Lower lobe of right lung (tissue), 2 donors: Measurements from ENCODE around the gene TLL1. TPM values are rescaled to one million over a fixed set of nuclear protein-coding genes. Genes with fewer than 3 reads are reported as not detected.

Experiments
- ATAC-seq, 2 donors: fragments of 200-7000 bp; cut with Tn5 transposase; one replicate each; pipeline ENCODE4 v1.9.1; 2020 to 2022; ENCODE audit warnings: mild to moderate bottlenecking in 2 of 2, moderate library complexity in 2 of 2
- DNase-seq: peaks from one replicate; pipeline ENCODE4 v3.0.0-alpha.2; 2020
- H3K27ac ChIP-seq: fragments of 200-600 bp; one replicate; pipeline ENCODE4 v1.8.0; 2022
- H3K27me3 ChIP-seq: fragments of 200-600 bp; one replicate; pipeline ENCODE4 v1.8.0; 2022; ENCODE audit warnings: low read depth
- H3K36me3 ChIP-seq: fragments of 200-600 bp; one replicate; pipeline ENCODE4 v1.8.0; 2022; ENCODE audit warnings: mild to moderate bottlenecking
- H3K4me1 ChIP-seq: fragments of 200-600 bp; one replicate; pipeline ENCODE4 v1.8.0; 2022
- H3K4me3 ChIP-seq: fragments of 200-600 bp; one replicate; pipeline ENCODE4 v1.8.0; 2022; ENCODE audit warnings: mild to moderate bottlenecking
- H3K9me3 ChIP-seq: fragments of 200-600 bp; one replicate; pipeline ENCODE4 v1.8.0; 2022
- intact Hi-C: fragments of 100-400 bp; cut with DNase I; formaldehyde crosslinking; loops from one replicate; pipeline ENCODE4 v1.11.0; 2022
- total RNA-seq: library from RNA; stranded (reverse); fragmentation: NEBNext Ultra II Directional; extraction: Animal tissue kit (Norgen Biotek cat#: 25700); gene quantifications from one replicate; pipeline ENCODE4 v1.2.1, GENCODE V29; 2021
- TF ChIP-seq, protein P1 (sequence below): fragments of 200-600 bp; IDR thresholded peaks from one replicate; pipeline ENCODE4 v1.8.0; 2022; ENCODE audit warnings: antibody characterized with exemption, mild to moderate bottlenecking
- donor health status: DM: no; HTN: yes; CAD: no; lungs with severe emphysema.

Gene TLL1
- total RNA-seq, 1 donor from 2014 or later, result 4.7 TPM

DNA sequence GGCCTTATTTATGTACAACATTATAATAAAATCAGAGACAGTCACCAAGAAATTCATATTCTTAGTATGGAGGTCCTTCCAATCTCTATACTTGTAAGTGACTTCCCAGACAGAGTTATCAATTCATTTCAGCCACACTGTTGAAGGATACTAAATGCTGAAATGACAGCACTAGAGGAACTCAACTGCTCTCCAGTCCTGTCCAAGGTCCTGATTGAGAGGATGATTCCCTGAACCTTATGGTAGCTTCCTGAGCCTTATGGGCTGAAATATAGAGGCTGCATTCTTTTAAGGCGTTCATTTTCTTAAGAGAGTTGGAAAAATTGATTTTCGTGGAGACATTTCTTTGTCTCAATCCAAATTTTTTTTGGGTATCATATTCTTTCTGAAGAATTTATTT is 205.9 kb downstream of the TLL1 start:
- Histone ChIP-seq H3K27me3 (no peaks in the 10 kb centered on the region), H3K27ac (no peak overlapping the region), H3K4me3 (no peak overlapping the region), H3K4me1 (no peaks in the 10 kb centered on the region), H3K36me3 (no peaks in the 10 kb centered on the region), H3K9me3 (no peaks in the 10 kb centered on the region)
- TF ChIP-seq, protein P1, sequence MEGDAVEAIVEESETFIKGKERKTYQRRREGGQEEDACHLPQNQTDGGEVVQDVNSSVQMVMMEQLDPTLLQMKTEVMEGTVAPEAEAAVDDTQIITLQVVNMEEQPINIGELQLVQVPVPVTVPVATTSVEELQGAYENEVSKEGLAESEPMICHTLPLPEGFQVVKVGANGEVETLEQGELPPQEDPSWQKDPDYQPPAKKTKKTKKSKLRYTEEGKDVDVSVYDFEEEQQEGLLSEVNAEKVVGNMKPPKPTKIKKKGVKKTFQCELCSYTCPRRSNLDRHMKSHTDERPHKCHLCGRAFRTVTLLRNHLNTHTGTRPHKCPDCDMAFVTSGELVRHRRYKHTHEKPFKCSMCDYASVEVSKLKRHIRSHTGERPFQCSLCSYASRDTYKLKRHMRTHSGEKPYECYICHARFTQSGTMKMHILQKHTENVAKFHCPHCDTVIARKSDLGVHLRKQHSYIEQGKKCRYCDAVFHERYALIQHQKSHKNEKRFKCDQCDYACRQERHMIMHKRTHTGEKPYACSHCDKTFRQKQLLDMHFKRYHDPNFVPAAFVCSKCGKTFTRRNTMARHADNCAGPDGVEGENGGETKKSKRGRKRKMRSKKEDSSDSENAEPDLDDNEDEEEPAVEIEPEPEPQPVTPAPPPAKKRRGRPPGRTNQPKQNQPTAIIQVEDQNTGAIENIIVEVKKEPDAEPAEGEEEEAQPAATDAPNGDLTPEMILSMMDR, result no peak
- intact Hi-C loops, result no loop called here
- DNase-seq, result no peak
- no peak for ATAC-seq

DNA sequence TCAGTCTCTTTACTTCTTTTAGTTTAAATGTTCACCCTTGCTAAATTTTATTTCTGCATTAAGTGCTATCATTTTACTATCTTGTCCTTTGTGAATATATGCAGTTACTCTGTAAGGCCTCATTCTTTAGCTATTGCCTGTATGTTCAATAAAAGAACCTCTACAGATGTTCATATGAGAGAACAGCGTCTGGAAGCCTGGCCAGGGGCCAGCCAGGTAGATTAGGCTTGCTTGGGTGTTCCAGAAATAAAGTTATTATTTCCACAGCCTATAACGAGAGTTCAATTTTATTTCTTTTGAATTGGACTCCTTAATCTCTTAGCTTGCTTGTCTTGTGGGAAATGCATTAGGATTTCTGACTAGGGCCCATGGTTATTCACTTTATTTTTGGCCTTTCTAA is 214.5 kb downstream of the TLL1 start:
- no peaks in the 10 kb centered on the region for H3K9me3 ChIP-seq
- H3K4me1 ChIP-seq, result no peaks in the 10 kb centered on the region
- TF ChIP-seq, protein P1, result no peak
- intact Hi-C loops, result loop anchor here (5.0 kb wide), 1 partner anchor 550 kb away; no protein-coding TSS in a partner anchor
- DNase-seq (no peak), ATAC-seq (no peak)
- no peaks in the 10 kb centered on the region for H3K36me3 ChIP-seq
- H3K27ac ChIP-seq, result no peak overlapping the region
- no peaks in the 10 kb centered on the region for H3K27me3 ChIP-seq
- H3K4me3 ChIP-seq, result no peak overlapping the region

DNA sequence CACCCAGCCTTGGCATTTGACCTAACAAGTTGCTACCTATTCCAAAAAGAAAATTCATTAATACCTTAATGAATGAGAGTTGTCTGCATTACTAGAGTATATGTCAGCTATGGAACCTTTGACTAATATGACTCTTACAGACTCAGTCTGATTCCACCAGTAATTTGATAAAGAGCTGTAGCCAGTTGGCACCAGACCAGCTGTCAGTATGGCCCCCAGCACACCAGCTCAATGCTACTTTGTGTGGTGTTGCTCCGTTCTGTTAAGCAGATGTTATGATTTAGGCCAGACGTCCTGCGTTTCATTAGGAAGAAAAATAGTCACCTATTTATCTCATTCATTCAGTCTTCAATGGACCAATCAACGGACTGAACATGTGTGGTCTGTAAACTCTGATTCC is 215.5 kb downstream of the TLL1 start:
- H3K4me3 ChIP-seq, result no peak overlapping the region
- DNase-seq, result no peak
- ATAC-seq, result no peak
- H3K27me3 ChIP-seq, result no peaks in the 10 kb centered on the region
- H3K27ac ChIP-seq, result no peak overlapping the region
- no peaks in the 10 kb centered on the region for H3K36me3 ChIP-seq
- no peaks in the 10 kb centered on the region for H3K4me1 ChIP-seq
- no peaks in the 10 kb centered on the region for H3K9me3 ChIP-seq
- intact Hi-C loops, result loop anchor here (5.0 kb wide), 1 partner anchor 551 kb away; no protein-coding TSS in a partner anchor
- TF ChIP-seq, protein P1, result no peak

DNA sequence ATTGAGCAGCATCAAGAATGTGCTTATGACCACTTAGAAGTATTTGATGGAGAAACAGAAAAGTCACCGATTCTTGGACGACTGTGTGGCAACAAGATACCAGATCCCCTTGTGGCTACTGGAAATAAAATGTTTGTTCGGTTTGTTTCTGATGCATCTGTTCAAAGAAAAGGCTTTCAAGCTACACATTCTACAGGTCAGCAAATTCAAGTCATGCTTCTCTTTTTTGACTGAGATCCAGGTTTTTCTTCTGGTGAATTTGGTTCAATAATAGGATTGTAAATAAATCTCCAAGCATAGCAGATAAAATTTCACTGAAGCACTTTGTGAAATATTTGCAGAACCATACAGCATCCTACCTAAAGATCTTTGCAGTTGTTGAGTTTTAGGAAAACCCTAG is 218.1 kb downstream of the TLL1 start:
- H3K36me3 ChIP-seq, result no peaks in the 10 kb centered on the region
- no peaks in the 10 kb centered on the region for H3K9me3 ChIP-seq
- H3K27ac ChIP-seq, result no peak overlapping the region
- DNase-seq (no peak), ATAC-seq (no peak)
- intact Hi-C loops, result no loop called here
- TF ChIP-seq, protein P1, result no peak
- H3K27me3 ChIP-seq, result no peaks in the 10 kb centered on the region
- no peaks in the 10 kb centered on the region for H3K4me1 ChIP-seq
- no peak overlapping the region for H3K4me3 ChIP-seq

DNA sequence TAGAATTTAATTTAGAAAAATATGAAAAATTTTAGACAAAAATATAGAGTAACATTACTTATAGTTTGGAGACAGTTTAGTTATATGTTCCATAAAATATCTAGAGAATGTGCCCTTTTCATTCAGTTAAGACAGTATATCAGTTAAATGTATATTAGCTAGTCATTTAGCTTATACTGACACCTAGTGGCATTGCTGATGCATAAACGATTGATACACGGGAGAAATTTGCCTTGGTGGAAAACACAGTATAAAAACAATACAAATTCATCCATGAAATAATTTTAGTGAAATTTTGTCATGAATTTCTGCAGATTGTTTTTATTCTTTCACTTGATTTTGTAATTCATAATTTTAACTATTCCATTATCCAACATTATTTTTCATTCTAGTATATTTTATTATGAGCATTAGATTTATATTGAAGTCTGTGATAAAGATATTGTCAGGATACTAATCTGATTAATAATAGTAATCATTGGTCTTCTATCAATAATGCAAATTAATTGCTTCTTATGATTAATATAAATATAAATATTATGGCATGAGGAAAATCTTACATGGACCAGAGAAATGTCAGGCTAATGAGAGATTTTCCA is 219.0 kb downstream of the TLL1 start:
- Histone ChIP-seq H3K27ac (no peak overlapping the region), H3K4me1 (no peaks in the 10 kb centered on the region), H3K27me3 (no peaks in the 10 kb centered on the region), H3K4me3 (no peak overlapping the region), H3K36me3 (no peaks in the 10 kb centered on the region), H3K9me3 (no peaks in the 10 kb centered on the region)
- intact Hi-C loops, result no loop called here
- TF ChIP-seq, protein P1, result peak; percentile 72
- DNase-seq (no peak), ATAC-seq (peak in 1 of 2 donors; percentile 59)
